Measurements from ENCODE around the gene RSPO4.
"Not testable (repeated sequence)": the region's sequence is repeated elsewhere in the genome, so short reads cannot be mapped to it uniquely, and the experiment has no call there.

RSPO4 gene

DNA sequence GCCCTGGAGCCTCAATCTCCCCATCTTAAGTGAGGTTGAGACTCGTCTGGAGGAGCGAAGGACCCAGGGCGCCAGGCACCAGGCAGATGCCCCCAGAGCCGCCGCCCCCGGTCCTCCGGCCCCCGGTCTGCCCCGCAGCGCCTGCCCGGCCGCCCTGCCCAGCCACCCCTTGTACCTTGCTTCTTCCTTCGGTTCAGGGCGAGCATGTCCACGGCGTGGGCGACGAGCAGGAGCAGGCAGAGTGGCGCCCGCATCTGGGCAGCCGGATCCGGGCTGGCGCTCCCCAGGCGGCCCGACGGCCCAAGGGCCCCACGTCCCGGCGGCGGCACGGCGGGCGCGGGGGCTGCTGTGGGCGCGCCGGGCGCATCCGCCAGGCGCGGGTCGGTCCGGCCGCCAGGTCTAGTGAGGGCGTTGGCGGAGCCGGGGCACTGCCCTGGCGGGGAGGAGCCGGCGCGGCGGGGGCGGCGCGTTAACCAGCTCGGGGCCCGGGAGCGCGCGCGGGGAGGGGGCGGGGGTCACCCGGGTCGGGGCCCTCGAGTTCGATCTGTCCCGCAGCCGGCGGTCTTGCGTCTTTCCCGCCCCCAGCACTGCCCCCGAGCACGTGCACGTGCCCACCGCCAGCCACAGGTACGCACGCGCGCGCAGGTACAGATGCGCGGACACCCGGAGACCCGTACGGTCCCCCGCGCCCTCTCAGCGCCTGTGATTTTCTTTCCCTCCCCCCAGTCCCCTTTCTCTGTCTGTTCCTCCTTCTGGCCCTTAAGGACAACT, at the start of gene RSPO4:
Gene RSPO4 (minus strand): TSS at position 401 of the 771 bp plus-strand sequence. CDS start 147 bp downstream, at position 254.
- Mint-ChIP-seq H3K9me3 (no peaks in the 10 kb centered on the region), H3K4me1 (peaks cover 9% of the 10 kb centered on the region), H3K4me3 (peak within 1 kb of the TSS; percentile 54), H3K36me3 (no peaks in the 10 kb centered on the region), H3K27ac (no peak within 1 kb of the TSS), H3K27me3 (peaks cover 47% of the 10 kb centered on the region)
- no peak for ATAC-seq

GRCh38 chr20:1050440-1050839, 48.3 kb upstream of the RSPO4 start:
- no peak for ATAC-seq
- Mint-ChIP-seq H3K4me3 (no peak overlapping the region), H3K4me1 (no peaks in the 10 kb centered on the region), H3K36me3 (no peaks in the 10 kb centered on the region), H3K27me3 (no peaks in the 10 kb centered on the region), H3K9me3 (no peaks in the 10 kb centered on the region), H3K27ac (no peak overlapping the region)

GRCh38 chr20:1045860-1046418, 43.8 kb upstream of the RSPO4 start:
- Mint-ChIP-seq H3K4me1 (no peaks in the 10 kb centered on the region), H3K4me3 (no peak overlapping the region), H3K36me3 (no peaks in the 10 kb centered on the region), H3K9me3 (no peaks in the 10 kb centered on the region), H3K27ac (no peak overlapping the region), H3K27me3 (peaks cover 11% of the 10 kb centered on the region)
- no peak for ATAC-seq

GRCh38 chr20:1041845-1042390, 39.8 kb upstream of the RSPO4 start:
- Mint-ChIP-seq H3K4me3 (no peak overlapping the region), H3K4me1 (no peaks in the 10 kb centered on the region), H3K27me3 (peaks cover 11% of the 10 kb centered on the region), H3K27ac (no peak overlapping the region), H3K36me3 (no peaks in the 10 kb centered on the region), H3K9me3 (no peaks in the 10 kb centered on the region)
- ATAC-seq: no peak

- no peak for ATAC-seq
- H3K4me1 Mint-ChIP-seq: peaks cover 15% of the 10 kb centered on the region
- no peaks in the 10 kb centered on the region for H3K9me3 Mint-ChIP-seq
- H3K27me3 Mint-ChIP-seq: no peaks in the 10 kb centered on the region
- no peaks in the 10 kb centered on the region for H3K36me3 Mint-ChIP-seq
- no peak overlapping the region for H3K4me3 Mint-ChIP-seq
- H3K27ac Mint-ChIP-seq: no peak overlapping the region
Measured at GRCh38 chr20:1038205-1038604, 36.1 kb upstream of the RSPO4 start.

- Mint-ChIP-seq H3K27ac (no peak overlapping the region), H3K36me3 (no peaks in the 10 kb centered on the region), H3K4me3 (no peak overlapping the region), H3K9me3 (no peaks in the 10 kb centered on the region), H3K27me3 (no peaks in the 10 kb centered on the region), H3K4me1 (peaks cover 15% of the 10 kb centered on the region)
- ATAC-seq: no peak
Measured at GRCh38 chr20:1037039-1037438, 34.9 kb upstream of the RSPO4 start.

DNA sequence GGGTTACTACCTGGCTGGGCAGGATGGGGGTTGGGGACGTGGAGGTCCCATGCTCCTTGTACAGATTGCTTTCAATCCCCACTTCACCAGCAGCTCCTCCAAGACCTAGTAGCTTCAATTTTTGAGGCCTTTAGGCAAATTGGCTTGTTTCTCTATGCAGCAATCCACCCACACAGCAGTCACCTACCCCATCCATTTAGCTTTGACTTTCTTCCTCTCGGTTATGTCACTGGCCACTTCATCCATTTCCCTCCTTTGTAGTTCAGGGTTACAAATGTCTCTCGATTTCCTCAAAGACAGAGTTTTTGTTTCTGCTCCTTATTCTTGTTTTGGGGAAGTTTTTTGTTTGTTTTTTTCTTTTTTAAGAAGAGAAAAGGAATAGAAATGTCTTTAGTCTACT, 33.4 kb upstream of the RSPO4 start:
- no peak overlapping the region for H3K27ac Mint-ChIP-seq
- no peak overlapping the region for H3K4me3 Mint-ChIP-seq
- H3K36me3 Mint-ChIP-seq: no peaks in the 10 kb centered on the region
- H3K9me3 Mint-ChIP-seq: no peaks in the 10 kb centered on the region
- ATAC-seq: no peak
- peaks cover 15% of the 10 kb centered on the region for H3K4me1 Mint-ChIP-seq
- H3K27me3 Mint-ChIP-seq: peaks cover 6% of the 10 kb centered on the region

GRCh38 chr20:1034415-1034789, 32.3 kb upstream of the RSPO4 start:
- Mint-ChIP-seq H3K27ac (peak overlapping the region; percentile 74), H3K27me3 (peaks cover 15% of the 10 kb centered on the region), H3K9me3 (no peaks in the 10 kb centered on the region), H3K36me3 (no peaks in the 10 kb centered on the region), H3K4me3 (no peak overlapping the region), H3K4me1 (peaks cover 15% of the 10 kb centered on the region)
- ATAC-seq: no peak

DNA sequence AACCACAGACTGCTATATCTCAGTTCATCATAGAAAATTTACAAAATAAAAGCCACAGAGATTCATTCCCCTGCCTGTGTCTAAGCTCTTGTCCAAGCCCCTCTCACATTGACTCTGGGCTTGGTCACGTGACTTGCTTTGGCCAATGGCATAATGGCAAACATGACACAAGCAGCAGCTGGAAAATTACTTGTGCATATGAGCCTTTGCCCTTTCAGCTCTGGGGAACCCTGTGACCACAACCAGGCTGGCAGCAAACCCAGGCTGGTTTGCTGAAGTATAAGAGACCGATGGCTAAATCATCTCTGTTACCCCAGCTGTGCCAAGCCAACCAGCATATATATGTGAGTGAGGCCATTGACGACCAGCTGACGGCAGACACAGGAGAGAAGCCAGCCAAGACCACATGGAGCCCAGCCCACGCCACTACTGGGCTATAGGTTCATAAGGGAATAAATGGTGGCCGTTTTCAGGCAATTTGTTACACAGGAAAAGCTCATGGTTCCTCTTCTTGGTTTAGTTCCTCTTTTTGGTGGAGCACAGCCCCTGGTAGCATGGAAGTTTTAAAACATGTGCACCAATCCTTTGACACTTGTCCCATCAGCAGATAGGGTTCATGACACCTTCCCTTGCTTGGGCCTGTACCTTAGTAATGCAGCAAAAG, 31.8 kb upstream of the RSPO4 start:
- Mint-ChIP-seq H3K4me3 (no peak overlapping the region), H3K36me3 (no peaks in the 10 kb centered on the region), H3K27ac (peak overlapping the region; percentile 74), H3K4me1 (peaks cover 15% of the 10 kb centered on the region), H3K9me3 (no peaks in the 10 kb centered on the region), H3K27me3 (peaks cover 17% of the 10 kb centered on the region)
- ATAC-seq: peak; percentile 80

DNA sequence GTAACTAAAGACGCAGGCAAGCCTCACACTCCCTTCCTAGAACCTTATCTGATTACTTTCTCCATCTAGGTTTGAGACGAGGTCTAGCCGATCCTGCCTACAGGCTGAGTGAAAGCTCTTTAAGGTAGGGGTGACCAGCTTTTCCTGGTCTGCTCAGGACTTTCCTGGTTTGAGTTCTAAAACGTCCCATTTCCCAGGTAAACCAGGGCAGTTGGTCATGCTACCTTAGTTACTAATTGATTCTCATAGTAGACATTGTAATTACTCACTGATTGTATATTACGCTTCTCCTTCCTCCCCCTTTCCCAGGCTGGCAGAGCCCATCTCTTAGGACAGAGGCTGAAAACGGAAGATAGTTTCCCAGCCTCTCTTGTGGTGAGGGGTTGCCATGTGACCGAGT, 27.9 kb upstream of the RSPO4 start:
- Mint-ChIP-seq H3K27ac (no peak overlapping the region), H3K27me3 (peaks cover 31% of the 10 kb centered on the region), H3K9me3 (peaks cover 3% of the 10 kb centered on the region), H3K4me3 (no peak overlapping the region), H3K4me1 (peaks cover 15% of the 10 kb centered on the region), H3K36me3 (no peaks in the 10 kb centered on the region)
- no peak for ATAC-seq

DNA sequence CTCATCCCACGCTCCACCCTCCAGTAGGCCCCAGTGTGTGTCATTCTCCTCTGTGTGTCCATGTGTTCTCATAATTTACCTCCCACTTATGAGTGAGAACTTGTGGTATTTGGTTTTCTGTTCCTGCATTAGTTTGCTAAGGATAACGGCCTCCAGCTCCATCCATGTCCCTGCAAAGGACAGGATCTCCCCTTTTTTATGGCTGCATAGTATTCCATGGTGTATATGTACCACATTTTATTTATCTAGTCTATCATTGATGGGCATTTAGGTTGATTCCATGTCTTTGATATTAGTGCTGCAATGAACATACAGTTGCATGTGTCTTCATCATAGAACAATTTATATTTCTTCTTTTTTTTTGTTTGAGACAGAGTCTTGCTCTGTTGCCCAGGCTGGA, 24.1 kb upstream of the RSPO4 start:
- not testable (repeated sequence) for H3K4me1 Mint-ChIP-seq, ATAC-seq, H3K36me3 Mint-ChIP-seq, H3K9me3 Mint-ChIP-seq, H3K27ac Mint-ChIP-seq, H3K4me3 Mint-ChIP-seq
- peaks cover 45% of the 10 kb centered on the region for H3K27me3 Mint-ChIP-seq

GRCh38 chr20:1022871-1023270, 20.8 kb upstream of the RSPO4 start:
- no peaks in the 10 kb centered on the region for H3K4me1 Mint-ChIP-seq
- ATAC-seq: no peak
- no peak overlapping the region for H3K27ac Mint-ChIP-seq
- H3K4me3 Mint-ChIP-seq: no peak overlapping the region
- peaks cover 32% of the 10 kb centered on the region for H3K27me3 Mint-ChIP-seq
- H3K9me3 Mint-ChIP-seq: peaks cover 6% of the 10 kb centered on the region
- no peaks in the 10 kb centered on the region for H3K36me3 Mint-ChIP-seq

DNA sequence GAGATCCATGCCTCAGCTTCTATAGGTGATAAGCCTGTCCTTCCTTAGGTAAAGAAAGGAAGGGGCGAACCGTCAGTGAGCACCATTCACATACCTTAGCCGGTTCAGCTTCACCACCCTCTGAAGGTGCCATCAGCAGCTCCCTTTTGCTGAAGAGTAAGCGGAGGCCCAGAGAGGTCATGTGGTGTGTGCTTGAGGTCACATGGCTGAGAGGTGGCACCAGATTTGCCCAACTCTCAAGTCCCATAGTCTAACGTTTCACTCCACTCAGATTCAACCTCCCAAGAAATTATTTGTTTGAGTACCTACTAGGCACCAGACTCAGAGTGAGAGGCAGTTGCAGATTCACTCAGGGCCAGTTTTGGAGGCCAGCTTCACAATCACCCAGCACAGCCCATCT, 18.5 kb upstream of the RSPO4 start:
- no peak for ATAC-seq
- Mint-ChIP-seq H3K27ac (no peak overlapping the region), H3K9me3 (peaks cover 3% of the 10 kb centered on the region), H3K27me3 (peaks cover 27% of the 10 kb centered on the region), H3K36me3 (no peaks in the 10 kb centered on the region), H3K4me3 (no peak overlapping the region), H3K4me1 (peaks cover 3% of the 10 kb centered on the region)

GRCh38 chr20:1019344-1019743, 17.2 kb upstream of the RSPO4 start:
- Mint-ChIP-seq H3K27ac (no peak overlapping the region), H3K36me3 (no peaks in the 10 kb centered on the region), H3K9me3 (peaks cover 3% of the 10 kb centered on the region), H3K4me1 (peaks cover 8% of the 10 kb centered on the region), H3K4me3 (no peak overlapping the region), H3K27me3 (peaks cover 32% of the 10 kb centered on the region)
- ATAC-seq: no peak

DNA sequence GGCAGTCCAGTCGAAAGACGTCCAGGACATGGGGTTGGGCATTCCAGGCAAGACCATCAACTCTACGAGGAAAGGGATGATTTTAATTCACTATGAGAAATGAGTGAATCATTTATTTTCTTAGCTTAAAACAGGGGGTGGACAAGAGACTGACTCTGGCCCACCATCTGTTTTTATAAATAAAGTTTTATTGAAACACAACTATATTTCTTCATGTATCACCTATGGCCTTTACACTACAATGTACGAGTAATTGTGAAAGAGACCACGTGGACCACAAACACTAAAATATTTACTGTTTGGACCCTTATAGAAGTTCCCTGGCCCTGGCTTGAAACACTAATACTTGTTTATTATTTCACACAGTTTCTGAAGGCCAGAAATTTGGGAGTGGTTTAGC, 15.6 kb upstream of the RSPO4 start:
- Mint-ChIP-seq H3K27me3 (peaks cover 44% of the 10 kb centered on the region), H3K36me3 (no peaks in the 10 kb centered on the region), H3K4me1 (peaks cover 8% of the 10 kb centered on the region)

GRCh38 chr20:1015181-1015580, 13.1 kb upstream of the RSPO4 start:
- H3K27ac Mint-ChIP-seq: no peak overlapping the region
- H3K9me3 Mint-ChIP-seq: peaks cover 3% of the 10 kb centered on the region

More for the DNA sequence above, 15.6 kb upstream of the RSPO4 start:
- Mint-ChIP-seq H3K27ac (no peak overlapping the region), H3K9me3 (peaks cover 3% of the 10 kb centered on the region), H3K4me3 (no peak overlapping the region)
- ATAC-seq: no peak

More at GRCh38 chr20:1015181-1015580, 13.1 kb upstream of the RSPO4 start:
- peaks cover 44% of the 10 kb centered on the region for H3K27me3 Mint-ChIP-seq
- H3K36me3 Mint-ChIP-seq: no peaks in the 10 kb centered on the region
- peaks cover 8% of the 10 kb centered on the region for H3K4me1 Mint-ChIP-seq
- no peak for ATAC-seq
- H3K4me3 Mint-ChIP-seq: no peak overlapping the region

All from stimulated activated memory B cell treated with anti-CD40 and anti-IgM and Interleukin-4, amounts not matched to agents 10 μg/mL and 1 μg/mL and 100 μg/mL, for 72 hours (primary cell).